AG08395 (cell line): ENCODE data around the gene MET.
"Not testable (repeated sequence)": the region's sequence is repeated elsewhere in the genome, so short reads cannot be mapped to it uniquely, and the experiment has no call there.

ENCODE experiments used
- DNase-seq: peaks from one replicate; pipeline ENCODE4 v3.0.0; 2012; ENCODE audit warnings: mixed read lengths, low spot score

The MET gene

DNA sequence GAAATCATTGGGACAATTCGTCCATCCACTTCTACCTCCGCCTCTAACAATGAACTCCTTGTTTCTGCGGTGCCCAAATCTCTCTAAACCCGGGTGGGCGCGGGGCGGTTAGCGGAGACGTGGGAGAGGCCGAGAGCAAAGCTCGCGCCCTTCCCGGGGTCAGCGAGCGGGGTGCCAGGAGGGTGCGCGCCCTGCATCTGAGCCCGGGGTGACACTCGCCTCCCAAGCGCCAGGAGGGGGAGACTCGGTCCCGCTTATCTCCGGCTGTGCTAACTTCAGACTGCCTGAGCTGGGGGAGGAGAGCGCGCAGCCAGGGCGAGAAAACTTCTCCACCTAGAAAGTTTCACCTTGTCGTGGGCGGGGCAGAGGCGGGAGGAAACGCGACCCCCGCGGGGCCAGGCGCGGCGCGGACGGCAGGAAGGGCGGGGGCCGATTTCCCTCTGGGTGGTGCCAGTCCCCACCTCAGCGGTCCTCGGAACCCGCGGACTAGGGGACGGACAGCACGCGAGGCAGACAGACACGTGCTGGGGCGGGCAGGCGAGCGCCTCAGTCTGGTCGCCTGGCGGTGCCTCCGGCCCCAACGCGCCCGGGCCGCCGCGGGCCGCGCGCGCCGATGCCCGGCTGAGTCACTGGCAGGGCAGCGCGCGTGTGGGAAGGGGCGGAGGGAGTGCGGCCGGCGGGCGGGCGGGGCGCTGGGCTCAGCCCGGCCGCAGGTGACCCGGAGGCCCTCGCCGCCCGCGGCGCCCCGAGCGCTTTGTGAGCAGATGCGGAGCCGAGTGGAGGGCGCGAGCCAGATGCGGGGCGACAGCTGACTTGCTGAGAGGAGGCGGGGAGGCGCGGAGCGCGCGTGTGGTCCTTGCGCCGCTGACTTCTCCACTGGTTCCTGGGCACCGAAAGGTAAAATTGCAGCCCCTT lies at the start of gene MET:
MET (plus strand) TSS at position 516 of the 915 bp plus-strand sequence. CDS start 26,889 bp downstream, outside the sequence.
- DNase-seq = peak; percentile 84

DNA sequence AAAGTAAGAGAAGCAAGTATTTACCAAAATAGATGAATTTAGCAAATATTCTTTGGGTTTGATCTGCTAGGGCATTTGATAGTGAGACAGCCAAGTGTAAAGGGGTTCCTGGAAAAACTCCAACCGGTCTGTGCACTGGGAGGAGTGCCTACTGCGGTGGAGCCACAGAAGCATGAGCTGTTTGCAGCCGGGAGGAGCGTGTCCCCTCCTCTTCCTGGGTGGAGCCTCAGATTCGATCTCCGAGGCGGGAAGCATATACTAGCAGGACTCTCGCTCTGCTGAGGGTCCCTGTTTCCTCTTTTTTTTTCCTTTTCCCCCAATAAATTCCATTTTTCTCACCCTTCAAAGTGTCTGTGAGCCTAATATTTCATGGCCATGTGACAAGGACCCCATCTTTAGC lies 45.1 kb upstream of the MET start:
- no peak for DNase-seq

DNA sequence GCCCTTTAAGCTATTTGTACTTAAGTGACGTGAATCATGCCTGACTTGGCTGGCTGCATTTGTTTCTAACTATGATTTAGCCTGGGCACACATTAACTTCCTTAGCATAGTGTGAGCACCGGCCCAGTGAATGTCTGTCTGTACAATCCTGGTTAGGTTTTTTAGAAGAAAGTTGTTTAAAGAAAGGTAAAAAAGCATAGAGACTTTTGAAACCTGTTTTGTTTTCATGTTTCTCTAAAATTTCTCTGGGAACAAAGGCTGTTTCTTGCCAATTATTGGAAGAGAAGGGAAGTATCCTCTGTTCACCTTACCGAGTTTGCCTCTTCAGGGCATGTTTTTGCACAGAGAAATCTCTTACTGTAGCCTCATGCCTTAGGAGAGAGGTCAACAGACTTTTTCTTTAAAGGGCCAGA lies 42.9 kb upstream of the MET start:
- DNase-seq = peak; percentile 7

DNA sequence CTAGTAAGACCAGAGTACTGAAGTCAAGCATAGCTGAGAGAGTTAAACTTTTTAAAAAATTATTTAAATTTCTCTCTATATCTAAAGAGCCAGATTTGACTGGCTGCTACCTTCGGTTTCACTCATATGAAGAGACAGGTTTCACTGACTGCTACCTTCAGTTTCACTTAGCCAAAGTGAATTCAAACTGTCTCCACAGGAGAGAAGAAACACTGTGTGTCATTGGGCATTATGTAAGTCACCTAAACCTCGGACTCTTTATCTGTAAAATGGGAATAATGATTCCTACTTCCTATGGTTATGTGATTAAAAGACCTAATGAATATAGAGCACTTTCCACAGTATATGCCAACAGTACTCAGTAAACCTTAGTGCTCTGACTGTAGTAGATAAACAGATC lies 41.6 kb upstream of the MET start:
- DNase-seq = no peak

DNA sequence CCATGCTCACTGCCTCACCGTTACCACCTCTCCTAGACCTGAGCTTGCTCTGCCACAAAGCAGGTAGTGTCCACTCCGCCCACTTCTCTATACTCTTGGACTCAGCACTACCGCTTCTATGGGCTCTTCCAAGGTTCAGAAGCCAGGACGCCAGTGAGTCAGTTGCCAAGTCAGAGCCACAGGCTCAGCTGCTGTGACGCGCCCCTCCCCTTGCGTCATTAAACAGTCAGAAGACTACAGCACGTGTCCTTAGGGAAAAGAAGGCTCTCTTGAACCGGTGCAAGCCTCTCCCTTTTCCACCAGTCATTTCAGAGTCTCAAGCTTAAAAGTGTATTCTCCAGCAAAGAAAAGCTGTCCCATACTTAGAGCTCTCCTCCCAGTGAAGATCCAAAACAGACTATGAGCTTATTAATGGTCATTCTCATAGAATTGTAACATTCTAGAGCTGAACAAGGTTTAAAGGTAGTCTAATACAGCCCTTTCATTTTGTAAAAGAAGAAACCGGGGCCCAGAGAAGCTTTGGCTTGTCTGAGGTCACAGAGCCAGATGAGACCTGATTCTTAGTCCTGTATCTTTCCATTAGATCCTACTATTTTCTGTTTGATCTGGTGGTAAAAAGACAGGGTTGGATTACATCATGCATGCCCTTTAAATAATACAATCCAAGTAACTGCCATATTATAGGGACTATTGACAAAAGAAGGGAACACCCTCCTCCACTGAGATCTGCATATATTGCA lies 40.9 kb upstream of the MET start:
- DNase-seq = peak; percentile 86

DNA sequence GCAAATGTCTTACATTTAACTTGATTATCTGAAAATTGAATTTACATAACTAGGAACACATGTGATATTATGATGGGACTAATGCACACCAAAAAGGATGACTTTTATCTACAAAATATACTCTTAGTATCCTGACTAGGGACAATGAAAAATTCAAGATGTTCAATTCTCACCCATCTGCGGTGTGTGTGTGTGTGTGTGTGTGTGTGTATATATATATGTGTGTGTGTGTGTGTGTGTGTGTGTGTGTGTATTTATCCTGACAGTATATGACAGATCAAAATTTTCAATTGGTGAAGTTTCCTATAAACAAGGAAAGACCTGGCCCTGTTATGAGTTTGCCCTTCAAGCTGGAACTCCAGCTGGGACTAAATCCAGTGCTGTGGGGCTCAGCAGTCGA lies 40.3 kb upstream of the MET start:
- no peak for DNase-seq

DNA sequence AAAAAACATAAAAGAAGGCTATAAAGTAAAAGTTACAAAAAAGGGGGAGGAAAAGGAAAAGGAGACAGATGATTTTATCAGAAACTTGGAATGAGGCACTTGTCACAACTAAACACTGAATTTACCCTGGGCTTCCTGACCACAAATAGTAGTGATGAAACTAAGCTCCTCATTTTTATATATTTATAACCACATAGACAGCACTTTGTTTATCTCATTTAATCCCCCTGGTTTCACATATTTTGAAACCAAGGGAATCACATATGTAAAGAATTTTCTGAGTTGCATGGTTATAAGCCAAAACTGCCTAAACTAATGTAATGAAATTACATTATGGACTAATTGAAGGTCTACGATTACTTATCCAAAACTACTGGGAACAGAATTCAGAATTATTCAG lies 39.6 kb upstream of the MET start:
- peak; percentile 15 for DNase-seq

DNA sequence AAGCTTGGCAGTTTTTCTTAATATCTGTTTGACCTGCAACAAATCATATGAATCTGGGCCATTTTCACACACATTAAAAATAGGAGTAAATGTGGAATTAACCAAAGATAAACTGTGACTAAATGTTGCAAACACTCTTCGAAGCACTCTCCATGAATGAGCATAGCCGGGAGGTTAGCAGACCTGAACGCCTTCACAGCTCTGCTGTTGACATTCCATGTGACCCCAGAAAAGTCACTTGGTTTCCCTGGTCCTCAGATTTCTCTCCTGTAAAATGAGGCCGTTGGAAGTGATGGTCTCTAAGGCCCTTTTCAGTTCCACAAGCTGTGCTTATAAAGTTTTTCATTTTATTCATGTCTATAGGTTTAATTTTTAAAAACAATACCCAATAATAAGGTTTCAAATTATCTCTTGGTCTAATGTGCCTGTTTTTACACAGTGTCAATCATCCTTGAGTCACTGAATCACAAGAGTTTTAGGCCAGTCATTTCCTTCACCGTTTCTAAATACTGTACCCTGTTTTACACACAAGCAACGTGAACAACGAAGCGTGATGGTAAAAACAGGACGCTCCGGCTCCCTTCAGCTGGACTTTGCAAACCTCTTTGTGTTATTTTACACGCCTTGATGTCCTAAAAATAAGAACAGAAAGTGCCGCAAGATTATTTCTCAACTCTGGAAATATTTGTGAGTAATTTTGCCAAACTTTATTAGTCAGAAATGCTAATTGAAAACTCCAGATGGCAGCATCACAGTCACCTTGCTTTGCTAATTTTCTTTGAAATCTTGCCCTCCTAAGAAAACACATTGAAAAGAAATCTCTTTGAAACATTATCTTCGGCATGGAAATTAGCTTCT lies 38.6 kb upstream of the MET start:
- peak; percentile 35 for DNase-seq

DNA sequence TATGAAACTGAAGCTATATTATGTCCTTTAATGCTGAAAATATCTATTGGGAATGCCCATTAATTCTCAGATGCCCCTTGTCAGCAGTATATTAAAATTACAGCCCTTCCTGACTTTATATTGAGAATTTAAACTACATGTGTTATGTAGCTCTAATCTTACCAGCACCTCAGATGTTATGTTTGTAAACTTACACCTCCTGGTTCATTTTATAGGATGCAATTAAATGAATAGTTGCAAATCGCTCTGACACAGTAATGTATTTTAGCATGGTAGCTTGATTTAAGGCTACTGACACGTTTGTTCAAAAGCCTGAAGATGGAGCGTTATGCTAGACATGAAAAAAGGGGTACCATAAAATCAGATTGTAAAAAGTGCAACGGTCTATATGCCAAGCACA lies 35.0 kb upstream of the MET start:
- DNase-seq = no peak

DNA sequence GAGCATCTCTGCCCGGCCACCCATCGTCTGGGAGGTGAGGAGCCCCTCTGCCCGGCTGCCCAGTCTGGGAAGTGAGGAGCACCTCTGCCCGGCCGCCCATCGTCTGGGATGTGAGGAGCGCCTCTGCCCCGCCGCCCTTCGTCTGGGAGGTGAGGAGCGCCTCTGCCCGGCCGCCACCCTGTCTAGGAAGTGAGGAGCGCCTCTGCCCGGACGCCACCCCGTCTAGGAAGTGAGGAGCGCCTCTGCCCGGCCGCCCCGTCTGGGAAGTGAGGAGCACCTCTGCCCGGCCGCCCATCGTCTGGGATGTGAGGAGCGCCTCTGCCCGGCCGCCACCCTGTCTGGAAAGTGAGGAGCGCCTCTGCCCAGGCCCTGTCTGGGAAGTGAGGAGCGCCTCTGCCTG lies 33.4 kb upstream of the MET start:
- DNase-seq = not testable (repeated sequence)

DNA sequence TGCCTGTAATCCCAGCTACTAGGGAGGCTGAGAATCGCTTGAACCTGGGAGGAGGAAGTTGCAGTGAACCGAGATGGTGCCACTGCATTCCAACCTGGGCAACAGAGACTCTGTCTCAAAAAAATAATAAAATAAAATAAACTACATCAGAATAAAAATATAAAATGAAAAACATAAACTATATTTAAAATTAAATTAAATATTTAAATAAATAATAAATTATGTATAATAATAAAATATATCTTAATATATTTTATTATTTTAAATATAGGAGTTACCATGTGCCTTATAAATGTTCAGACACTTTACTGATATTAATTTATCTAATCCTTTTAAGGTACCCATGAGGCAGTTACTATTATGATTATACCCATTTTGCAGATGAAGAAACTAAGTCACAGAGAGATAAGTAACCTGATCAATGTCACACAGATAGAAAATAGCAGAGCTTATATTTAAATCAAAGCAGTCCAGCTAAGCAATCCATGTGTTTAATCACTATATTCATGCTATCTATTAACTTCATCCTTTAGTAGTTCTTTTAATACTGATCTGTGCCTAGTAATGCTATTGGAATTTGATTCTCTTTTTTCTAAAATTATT lies 30.3 kb upstream of the MET start:
- no peak for DNase-seq

DNA sequence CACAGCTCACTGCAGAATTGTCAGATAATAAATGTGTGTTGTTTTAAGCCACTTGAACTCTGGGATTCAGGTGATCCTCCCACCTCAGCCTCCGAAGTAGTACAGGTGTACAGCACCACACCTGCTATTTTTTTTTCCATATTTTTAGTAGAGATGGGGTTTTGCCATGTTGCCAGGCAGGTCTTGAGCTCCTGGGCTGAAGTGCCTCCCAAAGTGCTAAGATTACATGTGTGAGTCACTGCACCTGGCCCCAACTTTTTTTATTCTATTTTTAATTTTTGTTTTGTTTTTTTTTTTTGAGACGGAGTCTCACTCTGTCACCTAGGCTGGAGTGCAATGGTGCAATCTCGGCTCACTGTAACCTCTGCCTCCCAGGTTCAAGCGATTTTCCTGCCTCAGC lies 28.8 kb upstream of the MET start:
- DNase-seq = not testable (repeated sequence)

DNA sequence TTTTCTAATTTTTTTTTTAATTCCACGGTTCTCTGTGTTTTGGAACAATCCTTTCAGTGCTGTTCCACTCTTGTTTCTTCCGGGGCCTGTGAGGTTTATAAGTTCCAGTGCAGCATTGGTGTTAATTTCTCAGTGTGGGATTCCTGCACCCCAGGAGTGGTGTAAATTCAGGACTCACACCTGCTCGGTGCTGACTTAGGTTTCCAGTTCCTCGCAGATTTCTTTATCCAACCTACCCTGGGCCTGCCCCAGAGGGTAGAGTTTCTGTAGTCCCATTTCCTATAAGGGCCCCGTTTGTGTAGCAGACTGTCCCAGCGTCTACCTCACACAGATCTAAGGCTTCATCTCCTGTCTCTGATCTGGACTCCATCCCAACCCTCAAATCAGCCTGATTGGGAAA lies 27.4 kb upstream of the MET start:
- no peak for DNase-seq

DNA sequence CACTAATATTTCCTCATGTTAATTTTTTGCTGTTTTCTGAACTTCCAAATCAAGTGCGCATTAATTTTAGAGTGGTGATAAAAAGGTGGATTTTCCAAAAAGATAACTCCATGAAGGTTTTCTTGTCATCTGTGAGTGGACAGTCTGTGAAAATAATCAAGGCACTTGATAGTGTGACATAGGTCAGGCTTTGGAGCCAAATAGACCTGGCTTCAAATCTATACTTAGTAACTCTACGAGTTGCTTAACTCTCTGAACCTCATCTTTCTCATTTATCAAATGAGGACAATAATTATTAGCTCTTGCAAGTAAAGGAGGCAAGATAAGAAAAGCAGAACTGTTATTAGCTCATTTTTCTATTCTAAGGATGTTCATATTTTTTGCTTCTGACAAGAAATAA lies 24.7 kb upstream of the MET start:
- DNase-seq = no peak

DNA sequence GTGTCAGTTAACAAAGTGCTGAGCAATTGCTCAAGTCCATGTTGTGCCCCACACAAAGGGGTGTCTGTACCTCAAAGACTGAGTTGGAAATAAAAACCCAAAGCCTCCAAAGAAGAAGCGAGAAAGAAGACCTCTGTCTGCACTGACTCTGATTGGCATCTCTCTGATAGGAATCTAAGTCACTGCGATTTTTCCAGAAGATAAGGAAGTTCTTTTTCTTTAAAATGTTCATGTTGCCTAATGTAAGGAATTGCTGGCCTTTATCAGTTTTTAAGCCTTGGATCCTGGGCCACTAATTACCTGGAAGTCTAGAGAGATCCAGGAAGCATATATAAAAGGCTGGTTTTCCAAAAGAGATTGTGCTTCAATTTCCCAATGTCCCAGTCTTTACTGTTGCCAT lies 24.1 kb upstream of the MET start:
- DNase-seq = no peak

DNA sequence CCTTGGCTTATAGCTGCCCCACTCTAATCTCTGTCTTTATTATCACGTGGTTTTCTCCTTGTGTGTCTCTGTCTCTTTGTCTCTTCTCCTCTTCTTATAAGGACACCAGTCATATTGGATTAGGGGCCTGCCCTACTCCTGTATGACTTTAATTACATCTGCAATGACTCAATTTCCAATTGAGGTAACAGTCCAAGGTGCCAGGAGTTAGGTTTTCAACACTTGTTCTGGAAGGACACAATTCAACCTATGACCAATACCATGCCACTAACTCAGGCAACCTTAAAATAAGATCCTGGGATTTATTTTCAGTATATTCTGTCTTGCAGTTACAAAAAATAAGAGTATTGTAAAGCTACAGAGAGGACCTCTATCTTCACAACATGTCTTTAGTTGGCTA lies 21.6 kb upstream of the MET start:
- no peak for DNase-seq

DNA sequence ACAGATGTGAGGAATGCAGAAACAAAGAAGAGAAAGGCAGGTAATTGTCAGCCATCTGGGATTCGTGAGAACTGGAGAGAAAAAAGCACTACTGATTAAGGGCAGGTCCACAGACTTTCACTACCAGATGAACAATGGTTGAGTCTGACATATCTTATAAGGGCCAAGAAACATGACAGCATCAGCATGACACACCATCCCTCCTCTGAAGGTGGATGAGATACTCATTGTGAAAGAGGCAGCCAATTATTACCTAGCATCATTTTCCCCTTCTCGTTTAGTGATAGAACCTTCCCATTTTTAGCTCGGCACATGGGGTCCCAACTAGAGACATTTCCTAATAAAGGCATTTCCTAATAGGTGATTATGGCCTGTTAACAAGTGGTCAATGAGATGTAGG lies 19.2 kb upstream of the MET start:
- DNase-seq = peak; percentile 34

DNA sequence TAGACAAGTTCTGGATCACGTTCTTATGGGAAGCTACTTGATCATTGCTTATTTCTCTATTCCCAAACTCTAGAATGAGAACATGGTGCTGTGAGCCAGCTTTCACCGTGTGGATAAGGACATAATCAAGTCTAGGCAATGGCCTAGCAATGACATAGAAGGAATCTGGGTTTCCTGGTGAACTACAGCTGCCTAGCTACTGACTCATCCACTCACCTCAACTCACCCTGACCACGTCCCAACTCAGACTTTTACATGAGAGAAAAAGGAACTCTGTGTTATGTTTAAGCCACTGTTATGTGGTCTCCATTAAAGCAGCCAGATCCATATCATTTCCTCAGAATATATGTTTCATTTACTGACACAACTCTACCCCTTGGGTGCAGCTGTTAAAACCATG lies 18.8 kb upstream of the MET start:
- peak; percentile 68 for DNase-seq

DNA sequence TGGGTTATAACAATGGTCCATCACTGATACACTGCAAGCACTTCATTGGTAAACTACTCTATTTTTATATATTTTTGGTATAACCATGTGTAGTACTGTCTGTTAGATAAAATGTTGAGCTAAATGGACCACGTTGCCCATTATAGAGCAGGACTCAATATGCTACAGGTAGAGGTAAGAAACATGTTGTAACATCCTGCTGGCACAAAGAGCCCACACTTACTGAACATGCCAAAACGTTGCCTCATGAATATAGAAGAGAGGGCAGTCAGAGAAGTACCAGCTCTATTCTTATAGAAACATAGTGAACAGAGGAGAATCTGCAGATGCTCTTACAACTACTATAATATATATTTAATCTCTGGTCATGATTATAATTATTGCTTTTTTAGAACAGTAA lies 18.4 kb upstream of the MET start:
- no peak for DNase-seq

DNA sequence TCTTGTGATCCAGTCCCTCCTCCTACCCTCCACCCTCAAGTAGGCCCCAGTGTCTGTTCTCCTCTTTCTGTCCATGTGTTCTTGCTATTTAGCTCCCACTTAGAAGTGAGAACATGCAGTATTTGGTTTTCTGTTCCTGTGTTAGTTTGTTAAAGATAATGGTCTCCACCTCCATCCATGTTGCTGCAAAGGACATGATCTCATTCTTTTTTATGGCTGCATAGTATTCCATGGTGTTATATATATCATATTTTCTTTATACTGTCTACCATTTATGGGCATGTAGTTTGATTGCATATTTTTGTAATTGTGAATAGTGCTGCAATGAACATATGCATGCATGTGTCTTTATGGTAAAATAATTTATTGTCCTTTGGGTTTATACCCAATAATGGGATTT lies 12.7 kb upstream of the MET start:
- DNase-seq = not testable (repeated sequence)

DNA sequence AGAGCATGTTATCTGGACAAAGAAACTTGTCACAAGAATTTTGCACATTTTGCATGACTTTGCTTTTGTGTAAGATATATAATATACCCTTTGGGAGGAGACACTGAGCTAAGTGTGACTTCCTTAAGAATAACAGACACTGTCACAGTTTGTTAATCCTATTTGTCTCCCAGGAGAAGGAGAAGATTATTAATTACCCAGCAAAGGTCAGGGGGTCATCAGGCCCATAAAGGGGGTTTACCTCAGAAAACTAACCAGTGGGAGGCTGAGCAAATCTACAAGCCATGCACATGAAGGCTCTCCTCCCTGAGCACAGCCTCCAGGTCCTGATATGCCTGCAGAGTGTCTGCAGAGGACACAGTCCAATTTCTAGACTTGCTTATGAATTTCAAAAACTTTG lies 10.1 kb upstream of the MET start:
- DNase-seq = no peak

DNA sequence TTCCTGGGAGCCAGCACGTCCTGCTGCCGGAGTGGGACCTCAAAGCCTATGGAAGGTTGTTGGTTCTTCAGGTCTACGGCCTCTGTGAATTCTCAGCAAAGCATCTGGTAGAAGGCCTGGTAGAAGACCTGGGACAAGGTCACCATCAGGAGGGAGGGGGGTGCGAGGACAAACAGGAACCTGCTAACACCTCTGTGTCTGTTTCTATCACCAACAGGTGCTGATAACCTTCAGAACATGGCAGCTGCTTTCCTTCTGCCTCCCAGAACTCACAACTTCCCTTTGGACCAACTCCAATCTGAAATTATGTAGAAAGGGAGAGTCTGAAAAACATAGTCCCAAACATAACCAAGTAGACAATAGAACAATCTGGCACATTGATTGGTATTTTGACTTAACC lies 8.3 kb upstream of the MET start:
- DNase-seq = no peak
